SK-N-MC (cell line): ENCODE data around the gene AAGAB.

Experiments
- EZH2 ChIP-seq: fragments of 200-600 bp; sonication (generic); IDR thresholded peaks from one replicate; pipeline ENCODE4 v1.6.1; 2017; ENCODE audit warnings: antibody characterized with exemption
- POLR2AphosphoS5 ChIP-seq: IDR thresholded peaks from 2 replicates; pipeline ENCODE4 v1.6.1; 2012; ENCODE audit warnings: mild to moderate bottlenecking, low read depth, low read length, borderline replicate concordance

DNA sequence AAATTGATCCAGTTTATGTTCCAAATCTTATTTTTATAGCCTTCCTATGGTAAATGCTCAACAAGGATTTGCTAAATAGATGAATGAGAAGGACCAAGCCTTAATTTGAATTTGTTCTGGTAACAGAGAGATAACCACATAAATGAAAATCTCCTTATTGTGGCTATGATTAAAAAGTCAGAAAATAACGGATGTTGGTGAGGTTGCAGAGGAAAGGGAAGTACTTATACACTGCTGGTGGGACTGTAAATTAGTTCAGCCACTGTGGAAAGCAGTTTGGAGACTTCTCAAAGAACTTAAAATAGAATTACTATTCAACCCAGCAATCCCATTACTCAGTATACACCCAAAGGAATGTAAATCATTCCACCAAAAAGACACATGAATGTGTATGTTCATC, 26.2 kb downstream of the AAGAB start:
- no peak for TF ChIP-seq EZH2
- TF ChIP-seq POLR2AphosphoS5: no peak
